ENCODE measurements around the gene DOCK6.

Gene DOCK6

GRCh38 chr19:11290256-11290655, 27.9 kb upstream of the DOCK6 start:
- H2AFZ ChIP-seq (ENCODE audit: low read length) = no peak overlapping the region
- H2BK12ac ChIP-seq (ENCODE audit: low read length) = no peak overlapping the region
- no peaks in the 10 kb centered on the region for H3K79me1 ChIP-seq (ENCODE audit: low read depth, low read length)
- H3K9me3 ChIP-seq (replicated peaks in 1 of 2; ENCODE audit: control insufficient read depth in 2 of 2, insufficient read depth in 1 of 2, low read depth in 1 of 2, low read length in 2 of 2) = no peaks in the 10 kb centered on the region
- no peak overlapping the region for H3K4me2 ChIP-seq (ENCODE audit: insufficient read depth, low read length, poor library complexity, severe bottlenecking)
- H3K36me3 ChIP-seq (replicated peaks in 1 of 2; ENCODE audit: control insufficient read depth in 2 of 2, insufficient read depth in 2 of 2, low read length in 2 of 2) = no peaks in the 10 kb centered on the region
- H3K18ac ChIP-seq (ENCODE audit: low read length) = no peak overlapping the region
- H2BK120ac ChIP-seq (ENCODE audit: low read depth, low read length) = no peak overlapping the region
- no peak overlapping the region for H3K23ac ChIP-seq (ENCODE audit: low read depth, low read length, poor library complexity)
- H2BK5ac ChIP-seq (ENCODE audit: low read length) = no peak overlapping the region
- no peak for DNase-seq (ENCODE audit: low spot score)
- H3K27me3 ChIP-seq (ENCODE audit: control insufficient read depth in 3 of 3, insufficient read depth in 3 of 3, low read depth in 1 of 3, low read length in 3 of 3) = no peaks in the 10 kb centered on the region
- H3K14ac ChIP-seq (ENCODE audit: low read length) = no peak overlapping the region
- H4K8ac ChIP-seq (ENCODE audit: low read depth, low read length) = no peak overlapping the region
- no peak overlapping the region for H4K91ac ChIP-seq (ENCODE audit: low read depth, low read length, poor library complexity)
- no peak overlapping the region for H3K9ac ChIP-seq (ENCODE audit: low read depth, low read length, poor library complexity)
- no CpG with 5 or more reads among the region's 4 CpGs for WGBS, 2 donors (ENCODE audit: extremely low coverage in 2 of 2, insufficient read length in 2 of 2, insufficient replicate concordance in 1 of 2)
- H3K27ac ChIP-seq (replicated peaks; ENCODE audit: low read length) = no peak overlapping the region
- H3K4ac ChIP-seq (ENCODE audit: low read length) = no peak overlapping the region
- no peak overlapping the region for H2AK5ac ChIP-seq (ENCODE audit: low read depth, low read length)
- peaks cover 3 to 6% of the 10 kb centered on the region in 2 donors for H3K4me1 ChIP-seq (ENCODE audit: control insufficient read depth in 2 of 2, insufficient read depth in 1 of 2, low read depth in 1 of 2, low read length in 2 of 2)
- H3K4me3 ChIP-seq (ENCODE audit: low read length in 2 of 2) = no peak overlapping the region
- H2BK15ac ChIP-seq (ENCODE audit: low read length) = no peak overlapping the region

GRCh38 chr19:11288349-11288748, 26.0 kb upstream of the DOCK6 start:
- Histone ChIP-seq H2BK120ac (ENCODE audit: low read depth, low read length) (no peak overlapping the region), H2AFZ (ENCODE audit: low read length) (no peak overlapping the region), H4K91ac (ENCODE audit: low read depth, low read length, poor library complexity) (no peak overlapping the region), H3K9ac (ENCODE audit: low read depth, low read length, poor library complexity) (no peak overlapping the region), H2BK15ac (ENCODE audit: low read length) (no peak overlapping the region), H3K36me3 (replicated peaks in 1 of 2; ENCODE audit: control insufficient read depth in 2 of 2, insufficient read depth in 2 of 2, low read length in 2 of 2) (no peaks in the 10 kb centered on the region), H4K8ac (ENCODE audit: low read depth, low read length) (no peak overlapping the region), H3K27ac (replicated peaks; ENCODE audit: low read length) (no peak overlapping the region), H2AK5ac (ENCODE audit: low read depth, low read length) (no peak overlapping the region), H3K4me1 (ENCODE audit: control insufficient read depth in 2 of 2, insufficient read depth in 1 of 2, low read depth in 1 of 2, low read length in 2 of 2) (no peaks in the 10 kb centered on the region), H3K4me3 (ENCODE audit: low read length in 2 of 2) (no peak overlapping the region), H3K79me1 (ENCODE audit: low read depth, low read length) (no peaks in the 10 kb centered on the region), H3K14ac (ENCODE audit: low read length) (no peak overlapping the region), H3K18ac (ENCODE audit: low read length) (no peak overlapping the region), H3K4ac (ENCODE audit: low read length) (no peak overlapping the region), H3K23ac (ENCODE audit: low read depth, low read length, poor library complexity) (no peak overlapping the region), H3K4me2 (ENCODE audit: insufficient read depth, low read length, poor library complexity, severe bottlenecking) (no peak overlapping the region), H3K9me3 (replicated peaks in 1 of 2; ENCODE audit: control insufficient read depth in 2 of 2, insufficient read depth in 1 of 2, low read depth in 1 of 2, low read length in 2 of 2) (no peaks in the 10 kb centered on the region), H2BK5ac (ENCODE audit: low read length) (no peak overlapping the region), H3K27me3 (ENCODE audit: control insufficient read depth in 3 of 3, insufficient read depth in 3 of 3, low read depth in 1 of 3, low read length in 3 of 3) (no peaks in the 10 kb centered on the region), H2BK12ac (ENCODE audit: low read length) (no peak overlapping the region)
- no peak for DNase-seq (ENCODE audit: low spot score)
- WGBS, 2 donors (ENCODE audit: extremely low coverage in 2 of 2, insufficient read length in 2 of 2, insufficient replicate concordance in 1 of 2) = no CpG with 5 or more reads among the region's 7 CpGs

DNA sequence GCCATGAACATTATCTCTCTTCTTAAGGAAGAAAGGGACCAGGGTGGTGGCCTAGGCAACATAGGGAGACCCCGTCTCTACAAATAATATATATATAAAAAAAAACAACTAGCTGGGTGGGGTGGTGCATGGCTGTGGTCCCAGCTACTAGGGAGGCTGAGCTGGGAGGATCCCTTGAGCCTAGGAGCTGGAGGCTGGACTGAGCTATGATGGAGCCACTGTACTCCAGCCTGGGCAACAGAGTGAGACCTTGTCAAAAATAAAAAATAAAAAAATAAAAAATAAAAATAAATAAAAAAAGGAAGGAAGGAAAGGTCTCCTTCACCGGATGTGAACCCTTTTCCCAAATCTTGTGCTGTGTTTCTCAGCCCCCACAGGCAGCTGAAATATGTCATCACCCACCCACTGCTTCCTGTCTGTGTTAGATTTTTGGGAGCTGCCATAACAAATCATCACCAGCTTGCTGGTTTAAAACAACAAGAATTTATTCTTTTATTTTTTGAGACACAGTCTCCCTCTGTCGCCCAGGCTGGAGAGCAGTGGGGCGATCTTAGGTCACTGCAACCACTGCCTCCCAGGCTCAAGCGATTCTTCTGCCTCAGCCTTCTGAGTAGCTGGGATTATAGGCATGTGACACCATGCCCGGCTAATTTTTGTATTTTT, 24.1 kb upstream of the DOCK6 start:
- no peak overlapping the region for H2AFZ ChIP-seq (ENCODE audit: low read length)
- DNase-seq (ENCODE audit: low spot score) = no peak
- H2BK15ac ChIP-seq (ENCODE audit: low read length) = no peak overlapping the region
- no peak overlapping the region for H3K14ac ChIP-seq (ENCODE audit: low read length)
- H3K36me3 ChIP-seq (replicated peaks in 1 of 2; ENCODE audit: control insufficient read depth in 2 of 2, insufficient read depth in 2 of 2, low read length in 2 of 2) = no peaks in the 10 kb centered on the region
- no peak overlapping the region for H4K91ac ChIP-seq (ENCODE audit: low read depth, low read length, poor library complexity)
- no peak overlapping the region for H2BK5ac ChIP-seq (ENCODE audit: low read length)
- H3K4me1 ChIP-seq (ENCODE audit: control insufficient read depth in 2 of 2, insufficient read depth in 1 of 2, low read depth in 1 of 2, low read length in 2 of 2) = no peaks in the 10 kb centered on the region
- no CpG with 5 or more reads among the region's 6 CpGs for WGBS, 2 donors (ENCODE audit: extremely low coverage in 2 of 2, insufficient read length in 2 of 2, insufficient replicate concordance in 1 of 2)
- H3K79me1 ChIP-seq (ENCODE audit: low read depth, low read length) = no peaks in the 10 kb centered on the region
- no peaks in the 10 kb centered on the region for H3K9me3 ChIP-seq (replicated peaks in 1 of 2; ENCODE audit: control insufficient read depth in 2 of 2, insufficient read depth in 1 of 2, low read depth in 1 of 2, low read length in 2 of 2)
- H3K23ac ChIP-seq (ENCODE audit: low read depth, low read length, poor library complexity) = no peak overlapping the region
- no peak overlapping the region for H3K4ac ChIP-seq (ENCODE audit: low read length)
- H3K9ac ChIP-seq (ENCODE audit: low read depth, low read length, poor library complexity) = no peak overlapping the region
- H3K18ac ChIP-seq (ENCODE audit: low read length) = no peak overlapping the region
- H3K27me3 ChIP-seq (ENCODE audit: control insufficient read depth in 3 of 3, insufficient read depth in 3 of 3, low read depth in 1 of 3, low read length in 3 of 3) = no peaks in the 10 kb centered on the region
- H3K4me3 ChIP-seq (ENCODE audit: low read length in 2 of 2) = no peak overlapping the region
- H2AK5ac ChIP-seq (ENCODE audit: low read depth, low read length) = no peak overlapping the region
- H3K27ac ChIP-seq (replicated peaks; ENCODE audit: low read length) = no peak overlapping the region
- no peak overlapping the region for H2BK12ac ChIP-seq (ENCODE audit: low read length)
- H3K4me2 ChIP-seq (ENCODE audit: insufficient read depth, low read length, poor library complexity, severe bottlenecking) = no peak overlapping the region
- no peak overlapping the region for H4K8ac ChIP-seq (ENCODE audit: low read depth, low read length)
- H2BK120ac ChIP-seq (ENCODE audit: low read depth, low read length) = no peak overlapping the region

DNA sequence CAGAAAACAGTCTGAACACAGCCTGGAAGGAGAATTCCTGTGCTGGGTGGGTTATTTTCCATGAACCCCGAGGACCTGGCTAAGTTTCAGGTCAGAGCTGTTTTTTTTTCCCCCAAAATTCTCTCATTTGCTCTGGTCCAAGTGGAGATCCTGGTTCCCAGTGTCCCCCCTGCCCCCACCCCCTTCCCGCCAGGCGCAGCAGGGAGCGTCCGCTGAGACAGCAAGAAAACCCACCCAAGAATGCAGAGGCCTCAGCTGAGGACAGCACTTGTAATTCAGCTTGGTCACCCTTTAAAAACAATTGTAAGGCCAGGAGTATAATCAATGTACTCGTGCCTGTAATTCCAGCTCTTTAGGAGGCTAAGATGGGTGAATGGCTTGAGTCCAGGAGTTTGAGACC, 22.2 kb upstream of the DOCK6 start:
- H3K9me3 ChIP-seq (replicated peaks in 1 of 2; ENCODE audit: control insufficient read depth in 2 of 2, insufficient read depth in 1 of 2, low read depth in 1 of 2, low read length in 2 of 2) = no peaks in the 10 kb centered on the region
- peaks cover 2 to 5% of the 10 kb centered on the region in 2 donors for H3K4me1 ChIP-seq (ENCODE audit: control insufficient read depth in 2 of 2, insufficient read depth in 1 of 2, low read depth in 1 of 2, low read length in 2 of 2)
- DNase-seq (ENCODE audit: low spot score) = no peak
- H2BK12ac ChIP-seq (ENCODE audit: low read length) = no peak overlapping the region
- H3K14ac ChIP-seq (ENCODE audit: low read length) = no peak overlapping the region
- no peak overlapping the region for H4K91ac ChIP-seq (ENCODE audit: low read depth, low read length, poor library complexity)
- H3K4me3 ChIP-seq (ENCODE audit: low read length in 2 of 2) = no peak overlapping the region
- H3K27ac ChIP-seq (replicated peaks; ENCODE audit: low read length) = no peak overlapping the region
- H3K4me2 ChIP-seq (ENCODE audit: insufficient read depth, low read length, poor library complexity, severe bottlenecking) = no peak overlapping the region
- H2BK15ac ChIP-seq (ENCODE audit: low read length) = no peak overlapping the region
- no peak overlapping the region for H2BK5ac ChIP-seq (ENCODE audit: low read length)
- no CpG with 5 or more reads among the region's 6 CpGs for WGBS, 2 donors (ENCODE audit: extremely low coverage in 2 of 2, insufficient read length in 2 of 2, insufficient replicate concordance in 1 of 2)
- no peak overlapping the region for H3K9ac ChIP-seq (ENCODE audit: low read depth, low read length, poor library complexity)
- H2AFZ ChIP-seq (ENCODE audit: low read length) = no peak overlapping the region
- H2AK5ac ChIP-seq (ENCODE audit: low read depth, low read length) = no peak overlapping the region
- no peaks in the 10 kb centered on the region for H3K27me3 ChIP-seq (ENCODE audit: control insufficient read depth in 3 of 3, insufficient read depth in 3 of 3, low read depth in 1 of 3, low read length in 3 of 3)
- H3K79me1 ChIP-seq (ENCODE audit: low read depth, low read length) = no peaks in the 10 kb centered on the region
- no peak overlapping the region for H3K23ac ChIP-seq (ENCODE audit: low read depth, low read length, poor library complexity)
- H3K36me3 ChIP-seq (replicated peaks in 1 of 2; ENCODE audit: control insufficient read depth in 2 of 2, insufficient read depth in 2 of 2, low read length in 2 of 2) = no peaks in the 10 kb centered on the region
- H3K18ac ChIP-seq (ENCODE audit: low read length) = no peak overlapping the region
- H4K8ac ChIP-seq (ENCODE audit: low read depth, low read length) = no peak overlapping the region
- no peak overlapping the region for H2BK120ac ChIP-seq (ENCODE audit: low read depth, low read length)
- H3K4ac ChIP-seq (ENCODE audit: low read length) = no peak overlapping the region

All from neuronal stem cell (in vitro differentiated cells).